WTC11 (cell line): Measurements from ENCODE around the gene DNAH8.

Experiments
- CBFB ChIP-seq: sonication (generic); formaldehyde crosslinking; IDR thresholded peaks from 2 replicates; pipeline ENCODE4 v1.8.1; 2022; ENCODE audit warnings: mild to moderate bottlenecking, low read depth, missing genetic modification reagents
- CREM ChIP-seq: sonication (generic); formaldehyde crosslinking; IDR thresholded peaks from 2 replicates; pipeline ENCODE4 v1.8.1; 2022; ENCODE audit warnings: mild to moderate bottlenecking, missing genetic modification reagents, moderate library complexity
- JAZF1 ChIP-seq: fragments of 250-450 bp; sonication (Bioruptor Pico); IDR thresholded peaks from 2 replicates; pipeline ENCODE4 v1.9.0; 2021; ENCODE audit warnings: moderate library complexity, mild to moderate bottlenecking, inconsistent platforms
- NFYB ChIP-seq: sonication (generic); formaldehyde crosslinking; conservative IDR thresholded peaks from 2 replicates; pipeline ENCODE4 v1.8.0; 2022; ENCODE audit warnings: low read depth, missing genetic modification reagents
- NR3C1 ChIP-seq: sonication (generic); formaldehyde crosslinking; conservative IDR thresholded peaks from 2 replicates; pipeline ENCODE4 v1.8.1; 2023; ENCODE audit warnings: low read depth, mild to moderate bottlenecking, missing genetic modification reagents
- SP1 ChIP-seq: sonication (generic); formaldehyde crosslinking; conservative IDR thresholded peaks from 2 replicates; pipeline ENCODE4 v1.8.1; 2022; ENCODE audit warnings: missing genetic modification reagents
- ZNF263 ChIP-seq: sonication (generic); formaldehyde crosslinking; IDR thresholded peaks from 2 replicates; pipeline ENCODE4 v1.8.1; 2022; ENCODE audit warnings: low read depth, mild to moderate bottlenecking, moderate library complexity, missing genetic modification reagents
- TF ChIP-seq, protein P1 (sequence below): fragments of 200-600 bp; IDR thresholded peaks from 2 replicates; pipeline ENCODE4 v1.8.0; 2022; ENCODE audit warnings: antibody characterized with exemption
- TF ChIP-seq, protein P2 (sequence below): sonication (generic); formaldehyde crosslinking; IDR thresholded peaks from 2 replicates; pipeline ENCODE4 v1.8.0; 2022; ENCODE audit warnings: mild to moderate bottlenecking, missing genetic modification reagents
- TF ChIP-seq, protein P3 (sequence below): sonication (generic); formaldehyde crosslinking; IDR thresholded peaks from 2 replicates; pipeline ENCODE4 v1.8.1; 2023; ENCODE audit warnings: mild to moderate bottlenecking, missing genetic modification reagents, moderate library complexity
- TF ChIP-seq, protein P4 (sequence below): sonication (generic); formaldehyde crosslinking; IDR thresholded peaks from 2 replicates; pipeline ENCODE4 v1.8.1; 2022; ENCODE audit warnings: low read depth, missing genetic modification reagents, borderline replicate concordance
- TF ChIP-seq, protein P5 (sequence below): sonication (generic); formaldehyde crosslinking; IDR thresholded peaks from 2 replicates; pipeline ENCODE4 v1.8.1; 2023; ENCODE audit warnings: mild to moderate bottlenecking, missing genetic modification reagents, moderate library complexity
- TF ChIP-seq, protein P6 (sequence below): sonication (generic); formaldehyde crosslinking; IDR thresholded peaks from 2 replicates; pipeline ENCODE4 v1.8.1; 2022; ENCODE audit warnings: low read depth, mild to moderate bottlenecking, moderate library complexity, missing genetic modification reagents, borderline replicate concordance

DNA sequence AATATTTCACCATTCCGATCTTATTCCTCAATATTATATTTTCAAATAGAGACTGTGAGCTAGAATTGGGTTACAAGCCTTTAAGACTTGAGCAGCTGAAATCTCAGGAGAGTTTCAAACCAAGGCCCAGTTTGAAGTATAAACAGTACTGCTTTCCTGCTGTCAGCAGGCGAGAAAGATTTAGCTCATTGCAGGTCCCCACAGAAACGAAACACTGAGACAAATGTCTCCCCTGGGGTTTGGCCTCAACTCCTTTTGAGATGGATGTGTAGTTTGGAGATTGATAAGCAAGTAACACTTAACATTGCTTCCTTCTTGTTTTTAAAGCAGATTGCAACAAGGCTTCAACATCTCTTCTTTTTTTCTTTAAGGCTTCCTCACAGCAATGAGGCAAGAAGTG lies 311.1 kb downstream of the DNAH8 start:
- TF ChIP-seq SP1 (CRISPR knock-in tag) (no peak), NFYB (CRISPR knock-in tag) (no peak), JAZF1 (CRISPR knock-in tag) (no peak), CBFB (CRISPR knock-in tag) (no peak), CREM (CRISPR knock-in tag) (no peak), NR3C1 (CRISPR knock-in tag) (no peak), ZNF263 (no peak)
- TF ChIP-seq, protein P1, sequence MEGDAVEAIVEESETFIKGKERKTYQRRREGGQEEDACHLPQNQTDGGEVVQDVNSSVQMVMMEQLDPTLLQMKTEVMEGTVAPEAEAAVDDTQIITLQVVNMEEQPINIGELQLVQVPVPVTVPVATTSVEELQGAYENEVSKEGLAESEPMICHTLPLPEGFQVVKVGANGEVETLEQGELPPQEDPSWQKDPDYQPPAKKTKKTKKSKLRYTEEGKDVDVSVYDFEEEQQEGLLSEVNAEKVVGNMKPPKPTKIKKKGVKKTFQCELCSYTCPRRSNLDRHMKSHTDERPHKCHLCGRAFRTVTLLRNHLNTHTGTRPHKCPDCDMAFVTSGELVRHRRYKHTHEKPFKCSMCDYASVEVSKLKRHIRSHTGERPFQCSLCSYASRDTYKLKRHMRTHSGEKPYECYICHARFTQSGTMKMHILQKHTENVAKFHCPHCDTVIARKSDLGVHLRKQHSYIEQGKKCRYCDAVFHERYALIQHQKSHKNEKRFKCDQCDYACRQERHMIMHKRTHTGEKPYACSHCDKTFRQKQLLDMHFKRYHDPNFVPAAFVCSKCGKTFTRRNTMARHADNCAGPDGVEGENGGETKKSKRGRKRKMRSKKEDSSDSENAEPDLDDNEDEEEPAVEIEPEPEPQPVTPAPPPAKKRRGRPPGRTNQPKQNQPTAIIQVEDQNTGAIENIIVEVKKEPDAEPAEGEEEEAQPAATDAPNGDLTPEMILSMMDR: no peak
- TF ChIP-seq, protein P2, sequence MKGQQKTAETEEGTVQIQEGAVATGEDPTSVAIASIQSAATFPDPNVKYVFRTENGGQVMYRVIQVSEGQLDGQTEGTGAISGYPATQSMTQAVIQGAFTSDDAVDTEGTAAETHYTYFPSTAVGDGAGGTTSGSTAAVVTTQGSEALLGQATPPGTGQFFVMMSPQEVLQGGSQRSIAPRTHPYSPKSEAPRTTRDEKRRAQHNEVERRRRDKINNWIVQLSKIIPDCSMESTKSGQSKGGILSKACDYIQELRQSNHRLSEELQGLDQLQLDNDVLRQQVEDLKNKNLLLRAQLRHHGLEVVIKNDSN: no peak
- TF ChIP-seq, protein P3, sequence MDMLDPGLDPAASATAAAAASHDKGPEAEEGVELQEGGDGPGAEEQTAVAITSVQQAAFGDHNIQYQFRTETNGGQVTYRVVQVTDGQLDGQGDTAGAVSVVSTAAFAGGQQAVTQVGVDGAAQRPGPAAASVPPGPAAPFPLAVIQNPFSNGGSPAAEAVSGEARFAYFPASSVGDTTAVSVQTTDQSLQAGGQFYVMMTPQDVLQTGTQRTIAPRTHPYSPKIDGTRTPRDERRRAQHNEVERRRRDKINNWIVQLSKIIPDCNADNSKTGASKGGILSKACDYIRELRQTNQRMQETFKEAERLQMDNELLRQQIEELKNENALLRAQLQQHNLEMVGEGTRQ: no peak
- TF ChIP-seq, protein P4, sequence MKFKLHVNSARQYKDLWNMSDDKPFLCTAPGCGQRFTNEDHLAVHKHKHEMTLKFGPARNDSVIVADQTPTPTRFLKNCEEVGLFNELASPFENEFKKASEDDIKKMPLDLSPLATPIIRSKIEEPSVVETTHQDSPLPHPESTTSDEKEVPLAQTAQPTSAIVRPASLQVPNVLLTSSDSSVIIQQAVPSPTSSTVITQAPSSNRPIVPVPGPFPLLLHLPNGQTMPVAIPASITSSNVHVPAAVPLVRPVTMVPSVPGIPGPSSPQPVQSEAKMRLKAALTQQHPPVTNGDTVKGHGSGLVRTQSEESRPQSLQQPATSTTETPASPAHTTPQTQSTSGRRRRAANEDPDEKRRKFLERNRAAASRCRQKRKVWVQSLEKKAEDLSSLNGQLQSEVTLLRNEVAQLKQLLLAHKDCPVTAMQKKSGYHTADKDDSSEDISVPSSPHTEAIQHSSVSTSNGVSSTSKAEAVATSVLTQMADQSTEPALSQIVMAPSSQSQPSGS (CRISPR knock-in tag): no peak
- TF ChIP-seq, protein P5, sequence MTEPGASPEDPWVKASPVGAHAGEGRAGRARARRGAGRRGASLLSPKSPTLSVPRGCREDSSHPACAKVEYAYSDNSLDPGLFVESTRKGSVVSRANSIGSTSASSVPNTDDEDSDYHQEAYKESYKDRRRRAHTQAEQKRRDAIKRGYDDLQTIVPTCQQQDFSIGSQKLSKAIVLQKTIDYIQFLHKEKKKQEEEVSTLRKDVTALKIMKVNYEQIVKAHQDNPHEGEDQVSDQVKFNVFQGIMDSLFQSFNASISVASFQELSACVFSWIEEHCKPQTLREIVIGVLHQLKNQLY (CRISPR knock-in tag): no peak
- TF ChIP-seq, protein P6, sequence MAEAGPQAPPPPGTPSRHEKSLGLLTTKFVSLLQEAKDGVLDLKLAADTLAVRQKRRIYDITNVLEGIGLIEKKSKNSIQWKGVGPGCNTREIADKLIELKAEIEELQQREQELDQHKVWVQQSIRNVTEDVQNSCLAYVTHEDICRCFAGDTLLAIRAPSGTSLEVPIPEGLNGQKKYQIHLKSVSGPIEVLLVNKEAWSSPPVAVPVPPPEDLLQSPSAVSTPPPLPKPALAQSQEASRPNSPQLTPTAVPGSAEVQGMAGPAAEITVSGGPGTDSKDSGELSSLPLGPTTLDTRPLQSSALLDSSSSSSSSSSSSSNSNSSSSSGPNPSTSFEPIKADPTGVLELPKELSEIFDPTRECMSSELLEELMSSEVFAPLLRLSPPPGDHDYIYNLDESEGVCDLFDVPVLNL (CRISPR knock-in tag): no peak
